Measurements from ENCODE around the gene FCHSD2. TPM values are rescaled to one million over a fixed set of nuclear protein-coding genes. Genes with fewer than 3 reads are reported as not detected.
"Not testable (repeated sequence)": the region's sequence is repeated elsewhere in the genome, so short reads cannot be mapped to it uniquely, and the experiment has no call there.

Gene FCHSD2
- total and polyA plus RNA-seq, 2 donors: 12.5 to 22.3 TPM

DNA sequence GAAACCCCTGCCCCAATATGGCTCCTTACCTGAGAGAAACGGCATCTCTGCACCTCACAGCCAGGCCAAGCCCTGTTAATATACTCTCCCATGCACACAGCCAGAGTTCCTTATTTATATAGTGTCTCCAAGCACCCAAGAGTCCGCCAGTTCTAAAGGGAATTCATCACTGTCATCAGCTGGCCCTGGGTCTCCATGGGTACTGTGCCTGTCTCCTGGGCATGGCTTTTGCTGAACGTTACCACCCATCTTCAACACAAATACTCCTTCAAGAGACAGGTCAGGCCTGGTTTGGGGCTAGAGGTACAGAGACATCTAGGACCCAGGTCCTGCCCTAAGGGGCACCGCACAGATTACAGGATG, 329.5 kb downstream of the FCHSD2 start:
- Histone ChIP-seq H3K4me1 (ENCODE audit: control insufficient read depth in 2 of 2, insufficient read depth in 2 of 2, low read length in 2 of 2) (peaks cover 9 to 38% of the 10 kb centered on the region in 2 donors), H3K4me3 (ENCODE audit: low read length in 2 of 2) (peak overlapping the region; percentile 70 to 94), H3K36me3 (ENCODE audit: control insufficient read depth in 2 of 2, insufficient read depth in 2 of 2, low read length in 1 of 2) (peaks cover 6 to 12% of the 10 kb centered on the region in 2 donors), H3K27ac (ENCODE audit: low read depth in 1 of 2, low read length in 1 of 2) (peak overlapping the region in 1 of 2 donors; percentile 24), H3K27me3 (ENCODE audit: control insufficient read depth in 2 of 2, insufficient read depth in 1 of 2, low read length in 1 of 2) (no peaks in the 10 kb centered on the region), H3K9me3 (ENCODE audit: control insufficient read depth in 2 of 2, insufficient read depth in 1 of 2, low read length in 1 of 2) (peaks cover 0 to 5% of the 10 kb centered on the region in 2 donors)
- no peak for DNase-seq (ENCODE audit: low read depth in 6 of 9, low spot score in 9 of 9)
- 36% methylated on average over 4 of the region's 4 CpGs for WGBS

DNA sequence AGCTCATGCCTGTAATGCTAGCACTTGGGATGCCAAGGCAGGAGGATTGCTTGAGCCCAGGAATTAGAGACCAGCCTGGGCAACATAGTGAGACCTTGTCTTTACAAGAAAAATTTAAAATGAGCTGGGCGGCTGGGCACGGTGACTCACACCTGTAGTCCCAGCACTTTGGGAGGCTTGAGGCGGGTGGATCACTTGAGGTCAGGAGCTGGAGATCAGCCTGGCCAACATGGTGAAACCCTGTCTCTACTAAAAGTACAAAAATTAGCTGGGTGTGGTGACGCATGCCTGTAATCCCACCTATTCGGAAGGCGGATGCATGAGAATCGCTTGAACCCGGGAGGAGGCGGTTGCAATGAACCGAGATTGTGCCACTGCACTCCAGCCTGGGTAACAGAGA, 330.4 kb downstream of the FCHSD2 start:
- not testable (repeated sequence) for H3K27ac ChIP-seq (ENCODE audit: low read depth in 1 of 2, low read length in 1 of 2); DNase-seq (ENCODE audit: low read depth in 6 of 9, low spot score in 9 of 9); H3K27me3 ChIP-seq (ENCODE audit: control insufficient read depth in 2 of 2, insufficient read depth in 1 of 2, low read length in 1 of 2); H3K9me3 ChIP-seq (ENCODE audit: control insufficient read depth in 2 of 2, insufficient read depth in 1 of 2, low read length in 1 of 2); H3K4me3 ChIP-seq (ENCODE audit: low read length in 2 of 2); H3K36me3 ChIP-seq (ENCODE audit: control insufficient read depth in 2 of 2, insufficient read depth in 2 of 2, low read length in 1 of 2)
- over 99% methylated on average over 10 of the region's 10 CpGs for WGBS
- H3K4me1 ChIP-seq (ENCODE audit: control insufficient read depth in 2 of 2, insufficient read depth in 2 of 2, low read length in 2 of 2): peaks cover 9 to 37% of the 10 kb centered on the region in 2 donors

DNA sequence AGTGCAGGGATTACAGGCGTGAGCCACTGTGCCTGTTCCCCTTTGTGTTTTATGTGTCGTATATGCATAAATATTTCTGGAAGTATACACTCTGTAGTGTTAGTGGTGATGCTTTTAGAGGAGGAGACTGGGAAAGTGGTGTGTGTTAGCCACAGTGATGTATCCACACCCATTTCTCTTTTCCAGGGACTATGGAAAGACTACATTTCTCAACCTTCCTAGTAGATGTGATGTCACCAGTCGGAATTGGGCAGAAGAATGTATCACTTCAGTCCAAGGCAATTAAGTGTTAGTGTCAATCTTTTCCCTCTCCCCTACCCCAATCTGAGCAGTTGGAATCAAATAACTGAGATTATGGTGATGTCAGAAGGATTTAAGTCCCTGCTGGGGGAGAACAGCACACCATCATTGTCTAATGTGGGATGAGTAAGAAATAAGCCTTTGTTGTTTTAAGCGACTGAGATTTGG, 333.8 kb downstream of the FCHSD2 start:
- no peak overlapping the region for H3K27ac ChIP-seq (ENCODE audit: low read depth in 1 of 2, low read length in 1 of 2)
- peaks cover 5 to 6% of the 10 kb centered on the region in 2 donors for H3K36me3 ChIP-seq (ENCODE audit: control insufficient read depth in 2 of 2, insufficient read depth in 2 of 2, low read length in 1 of 2)
- H3K4me3 ChIP-seq (ENCODE audit: low read length in 2 of 2): no peak overlapping the region

DNA sequence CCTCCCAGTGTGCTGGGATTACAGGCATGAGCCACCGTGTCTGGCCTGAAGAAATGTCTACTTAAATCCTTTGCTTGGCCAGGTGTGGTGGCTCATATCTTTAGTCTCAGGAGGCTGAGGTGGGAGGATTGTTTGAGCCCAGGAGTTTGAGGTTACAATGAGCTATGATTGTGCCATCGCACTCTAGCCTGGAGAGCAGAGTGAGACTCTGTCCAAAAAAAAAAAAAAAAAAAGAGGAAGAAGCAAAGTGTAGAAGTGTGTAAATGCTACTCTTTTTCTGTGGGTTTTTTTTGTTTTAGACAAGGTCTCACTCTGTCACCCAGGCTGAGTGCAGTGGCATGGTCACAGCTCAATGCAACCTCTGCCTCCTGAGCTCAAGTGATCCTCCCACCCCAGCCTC, 334.3 kb downstream of the FCHSD2 start:
- Histone ChIP-seq H3K36me3 (ENCODE audit: control insufficient read depth in 2 of 2, insufficient read depth in 2 of 2, low read length in 1 of 2) (peaks cover 5 to 6% of the 10 kb centered on the region in 2 donors), H3K4me3 (ENCODE audit: low read length in 2 of 2) (no peak overlapping the region)

More for the DNA sequence above, 333.8 kb downstream of the FCHSD2 start:
- 95% methylated on average over 4 of the region's 4 CpGs for WGBS
- H3K27me3 ChIP-seq (ENCODE audit: control insufficient read depth in 2 of 2, insufficient read depth in 1 of 2, low read length in 1 of 2): no peaks in the 10 kb centered on the region
- H3K4me1 ChIP-seq (ENCODE audit: control insufficient read depth in 2 of 2, insufficient read depth in 2 of 2, low read length in 2 of 2): peaks cover 0 to 12% of the 10 kb centered on the region in 2 donors
- H3K9me3 ChIP-seq (ENCODE audit: control insufficient read depth in 2 of 2, insufficient read depth in 1 of 2, low read length in 1 of 2): peaks cover 0 to 5% of the 10 kb centered on the region in 2 donors
- DNase-seq (ENCODE audit: low read depth in 6 of 9, low spot score in 9 of 9): no peak

DNA sequence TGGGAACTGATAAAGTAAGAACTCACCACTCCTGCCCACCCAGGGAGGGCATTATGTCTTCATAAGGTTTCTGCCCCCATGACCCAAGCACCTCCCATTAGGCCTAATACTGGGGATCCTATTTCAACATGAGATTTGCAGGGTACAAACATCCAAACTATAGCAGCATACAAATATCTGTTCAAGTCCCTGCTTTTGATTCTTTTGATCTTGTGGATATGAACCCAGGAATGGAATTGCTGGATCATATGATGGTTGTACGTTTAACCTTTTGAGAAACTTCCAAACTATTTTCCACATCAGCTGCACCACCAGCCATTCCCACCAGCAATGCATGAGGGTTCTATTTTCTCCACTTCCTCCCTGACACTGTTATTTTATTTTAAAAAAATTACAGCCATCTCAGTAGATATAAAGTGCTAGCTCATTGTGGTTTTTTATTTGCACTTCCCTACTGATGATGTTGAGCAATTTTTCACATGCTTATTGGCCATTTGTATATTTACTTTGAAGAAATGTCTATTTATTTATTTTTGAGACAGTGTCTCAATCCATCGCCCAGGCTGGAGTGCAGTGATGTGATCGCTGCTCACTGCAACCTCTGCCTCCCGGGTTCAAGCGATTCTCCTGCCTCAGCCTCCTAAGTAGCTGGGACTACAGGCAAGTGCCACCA, 335.0 kb downstream of the FCHSD2 start:
- no peak for DNase-seq (ENCODE audit: low read depth in 6 of 9, low spot score in 9 of 9)
- peaks cover 5 to 6% of the 10 kb centered on the region in 2 donors for H3K36me3 ChIP-seq (ENCODE audit: control insufficient read depth in 2 of 2, insufficient read depth in 2 of 2, low read length in 1 of 2)
- no peak overlapping the region for H3K27ac ChIP-seq (ENCODE audit: low read depth in 1 of 2, low read length in 1 of 2)
- WGBS: 38% methylated on average over 5 of the region's 5 CpGs
- H3K4me3 ChIP-seq (ENCODE audit: low read length in 2 of 2): no peak overlapping the region
- H3K27me3 ChIP-seq (ENCODE audit: control insufficient read depth in 2 of 2, insufficient read depth in 1 of 2, low read length in 1 of 2): no peaks in the 10 kb centered on the region
- H3K4me1 ChIP-seq (ENCODE audit: control insufficient read depth in 2 of 2, insufficient read depth in 2 of 2, low read length in 2 of 2): peaks cover 0 to 2% of the 10 kb centered on the region in 2 donors
- no peaks in the 10 kb centered on the region for H3K9me3 ChIP-seq (ENCODE audit: control insufficient read depth in 2 of 2, insufficient read depth in 1 of 2, low read length in 1 of 2)

More for the DNA sequence above, 334.3 kb downstream of the FCHSD2 start:
- H3K27me3 ChIP-seq (ENCODE audit: control insufficient read depth in 2 of 2, insufficient read depth in 1 of 2, low read length in 1 of 2): no peaks in the 10 kb centered on the region
- no peak for DNase-seq (ENCODE audit: low read depth in 6 of 9, low spot score in 9 of 9)
- H3K27ac ChIP-seq (ENCODE audit: low read depth in 1 of 2, low read length in 1 of 2): no peak overlapping the region
- peaks cover 0 to 2% of the 10 kb centered on the region in 2 donors for H3K9me3 ChIP-seq (ENCODE audit: control insufficient read depth in 2 of 2, insufficient read depth in 1 of 2, low read length in 1 of 2)
- WGBS: 40% methylated on average over 2 of the region's 2 CpGs
- peaks cover 0 to 6% of the 10 kb centered on the region in 2 donors for H3K4me1 ChIP-seq (ENCODE audit: control insufficient read depth in 2 of 2, insufficient read depth in 2 of 2, low read length in 2 of 2)

DNA sequence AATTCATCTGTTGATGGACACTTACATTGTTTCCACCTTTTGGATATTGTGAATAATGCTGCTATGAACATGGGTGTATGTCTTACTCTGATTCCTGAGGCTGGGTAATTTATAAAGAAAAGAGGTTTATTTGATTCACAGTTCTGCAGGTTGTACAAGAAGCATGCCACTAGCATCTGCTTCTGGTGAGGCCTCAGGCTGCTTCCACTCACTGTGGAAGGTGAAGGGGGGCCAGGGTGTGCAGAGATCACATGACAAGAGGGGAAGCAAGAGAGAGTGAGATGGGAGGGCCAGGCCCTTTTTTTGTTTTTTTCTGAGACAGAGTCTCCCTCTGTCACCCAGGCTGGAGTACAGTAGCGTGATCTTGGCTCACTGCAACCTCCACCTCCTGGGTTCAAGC, 335.7 kb downstream of the FCHSD2 start:
- H3K36me3 ChIP-seq (ENCODE audit: control insufficient read depth in 2 of 2, insufficient read depth in 2 of 2, low read length in 1 of 2); H3K27me3 ChIP-seq (ENCODE audit: control insufficient read depth in 2 of 2, insufficient read depth in 1 of 2, low read length in 1 of 2); H3K9me3 ChIP-seq (ENCODE audit: control insufficient read depth in 2 of 2, insufficient read depth in 1 of 2, low read length in 1 of 2); H3K4me1 ChIP-seq (ENCODE audit: control insufficient read depth in 2 of 2, insufficient read depth in 2 of 2, low read length in 2 of 2); H3K27ac ChIP-seq (ENCODE audit: low read depth in 1 of 2, low read length in 1 of 2); H3K4me3 ChIP-seq (ENCODE audit: low read length in 2 of 2); DNase-seq (ENCODE audit: low read depth in 6 of 9, low spot score in 9 of 9): not testable (repeated sequence)
- WGBS: 100% methylated on average over 1 of the region's 1 CpG

DNA sequence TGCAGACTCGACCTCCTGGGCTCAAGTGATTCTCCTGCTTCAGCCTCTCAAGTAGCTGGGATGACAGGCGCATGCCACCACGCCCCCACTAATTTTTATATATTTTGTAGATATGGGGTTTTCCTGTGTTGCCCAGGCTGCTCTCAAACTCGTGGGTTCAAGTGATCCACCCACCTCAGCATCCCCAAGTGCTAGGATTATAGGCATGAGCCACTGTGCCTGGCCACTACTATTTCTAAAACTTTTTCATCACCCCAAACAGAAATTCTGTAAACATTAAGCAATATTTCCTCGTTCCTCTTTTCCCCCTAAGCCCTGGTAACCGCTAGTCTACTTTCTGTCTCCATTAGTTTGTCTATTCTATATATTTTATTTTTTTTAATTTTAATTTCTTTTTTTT, 336.9 kb downstream of the FCHSD2 start:
- no peak overlapping the region for H3K4me3 ChIP-seq (ENCODE audit: low read length in 2 of 2)
- H3K4me1 ChIP-seq (ENCODE audit: control insufficient read depth in 2 of 2, insufficient read depth in 2 of 2, low read length in 2 of 2): no peaks in the 10 kb centered on the region
- no peaks in the 10 kb centered on the region for H3K9me3 ChIP-seq (ENCODE audit: control insufficient read depth in 2 of 2, insufficient read depth in 1 of 2, low read length in 1 of 2)
- no peak overlapping the region for H3K27ac ChIP-seq (ENCODE audit: low read depth in 1 of 2, low read length in 1 of 2)
- peaks cover 5 to 6% of the 10 kb centered on the region in 2 donors for H3K36me3 ChIP-seq (ENCODE audit: control insufficient read depth in 2 of 2, insufficient read depth in 2 of 2, low read length in 1 of 2)
- H3K27me3 ChIP-seq (ENCODE audit: control insufficient read depth in 2 of 2, insufficient read depth in 1 of 2, low read length in 1 of 2): no peaks in the 10 kb centered on the region
- no peak for DNase-seq (ENCODE audit: low read depth in 6 of 9, low spot score in 9 of 9)
- 90% methylated on average over 6 of the region's 6 CpGs for WGBS

DNA sequence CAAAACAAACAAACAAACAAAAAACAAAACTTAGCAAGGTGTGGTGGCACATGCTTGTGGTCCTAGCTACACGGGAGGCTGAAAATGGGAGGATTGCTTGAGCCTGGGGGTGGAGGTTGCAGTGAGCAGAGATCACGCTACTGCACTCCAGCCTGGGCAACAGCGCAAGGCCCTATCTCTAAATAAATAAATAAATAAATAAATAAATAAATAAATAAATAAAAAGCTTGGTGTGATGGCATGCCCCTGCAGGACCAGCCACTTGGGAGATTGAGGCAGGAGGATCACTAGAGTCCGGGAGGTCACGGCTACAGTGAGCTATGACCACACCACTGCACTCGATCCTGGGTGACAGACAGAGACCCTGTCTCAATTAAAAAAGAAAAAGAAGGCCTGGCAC, 339.3 kb downstream of the FCHSD2 start:
- no peaks in the 10 kb centered on the region for H3K9me3 ChIP-seq (ENCODE audit: control insufficient read depth in 2 of 2, insufficient read depth in 1 of 2, low read length in 1 of 2)
- 98% methylated on average over 6 of the region's 6 CpGs for WGBS

DNA sequence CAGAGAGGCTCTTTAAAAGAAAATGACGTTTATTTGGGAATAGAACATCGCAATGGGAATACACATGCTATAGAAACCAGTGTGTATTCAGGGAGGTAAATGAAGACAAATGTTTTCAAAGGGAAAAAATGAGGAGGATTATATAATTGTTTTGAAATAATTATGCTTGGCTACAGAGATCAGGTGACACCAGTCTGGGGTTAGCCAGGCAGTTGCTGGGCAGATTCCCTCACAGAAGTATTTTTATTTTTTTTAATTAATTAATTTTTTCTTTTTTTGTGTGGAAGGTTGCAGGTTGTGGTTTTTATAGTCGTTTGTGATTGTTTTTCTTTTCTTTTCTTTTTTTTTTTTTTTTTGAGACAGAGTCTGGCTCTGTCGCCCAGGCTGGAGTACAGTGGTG, 342.7 kb downstream of the FCHSD2 start:
- H3K4me3 ChIP-seq (ENCODE audit: low read length in 2 of 2): no peak overlapping the region
- no peaks in the 10 kb centered on the region for H3K27me3 ChIP-seq (ENCODE audit: control insufficient read depth in 2 of 2, insufficient read depth in 1 of 2, low read length in 1 of 2)
- no peak for DNase-seq (ENCODE audit: low read depth in 6 of 9, low spot score in 9 of 9)
- H3K4me1 ChIP-seq (ENCODE audit: control insufficient read depth in 2 of 2, insufficient read depth in 2 of 2, low read length in 2 of 2): peaks cover 2 to 5% of the 10 kb centered on the region in 2 donors
- H3K9me3 ChIP-seq (ENCODE audit: control insufficient read depth in 2 of 2, insufficient read depth in 1 of 2, low read length in 1 of 2): no peaks in the 10 kb centered on the region
- WGBS: 72% methylated on average over 4 of the region's 4 CpGs
- no peak overlapping the region for H3K27ac ChIP-seq (ENCODE audit: low read depth in 1 of 2, low read length in 1 of 2)
- no peaks in the 10 kb centered on the region for H3K36me3 ChIP-seq (ENCODE audit: control insufficient read depth in 2 of 2, insufficient read depth in 2 of 2, low read length in 1 of 2)

More for the DNA sequence above, 339.3 kb downstream of the FCHSD2 start:
- Histone ChIP-seq H3K4me1 (ENCODE audit: control insufficient read depth in 2 of 2, insufficient read depth in 2 of 2, low read length in 2 of 2) (no peaks in the 10 kb centered on the region), H3K36me3 (ENCODE audit: control insufficient read depth in 2 of 2, insufficient read depth in 2 of 2, low read length in 1 of 2) (no peaks in the 10 kb centered on the region), H3K4me3 (ENCODE audit: low read length in 2 of 2) (no peak overlapping the region), H3K27me3 (ENCODE audit: control insufficient read depth in 2 of 2, insufficient read depth in 1 of 2, low read length in 1 of 2) (no peaks in the 10 kb centered on the region), H3K27ac (ENCODE audit: low read depth in 1 of 2, low read length in 1 of 2) (no peak overlapping the region)
- no peak for DNase-seq (ENCODE audit: low read depth in 6 of 9, low spot score in 9 of 9)

Measured in thymus (tissue), 11 donors.